Thymus (tissue), 11 donors: ENCODE results near the gene SLC39A6. TPM values are rescaled to one million over a fixed set of nuclear protein-coding genes. Genes with fewer than 3 reads are reported as not detected.
"Not testable (repeated sequence)": the region's sequence is repeated elsewhere in the genome, so short reads cannot be mapped to it uniquely, and the experiment has no call there.

Source experiments
- DNase-seq, 9 donors: peaks; one replicate each; pipeline ENCODE4 v3.0.0-alpha.2; 2013; ENCODE audit warnings: low spot score in 9 of 9, low read depth in 6 of 9, missing footprints in 1 of 9
- H3K27ac ChIP-seq, 2 donors: one replicate each; pipeline ENCODE4 v1.5.1; 2013; ENCODE audit warnings: control low read depth in 1 of 2, low read depth in 1 of 2, low read length in 1 of 2, mild to moderate bottlenecking in 1 of 2, moderate library complexity in 1 of 2
- H3K27me3 ChIP-seq, 2 donors: one replicate each; pipeline ENCODE4 v1.5.1; 2013; ENCODE audit warnings: low read length in 1 of 2; ENCODE audit not compliant: control insufficient read depth in 2 of 2, insufficient read depth in 1 of 2
- H3K36me3 ChIP-seq, 2 donors: one replicate each; pipeline ENCODE4 v1.5.1; 2013; ENCODE audit warnings: low read length in 1 of 2, mild to moderate bottlenecking in 1 of 2, moderate library complexity in 1 of 2; ENCODE audit not compliant: control insufficient read depth in 2 of 2, insufficient read depth in 2 of 2
- H3K4me1 ChIP-seq, 2 donors: one replicate each; pipeline ENCODE4 v1.5.1; 2013; ENCODE audit warnings: low read length in 2 of 2; ENCODE audit not compliant: control insufficient read depth in 2 of 2, insufficient read depth in 2 of 2
- H3K4me3 ChIP-seq, 2 donors: one replicate each; pipeline ENCODE4 v1.5.1; 2013; ENCODE audit warnings: low read length in 2 of 2, control low read depth in 1 of 2, mild to moderate bottlenecking in 1 of 2
- H3K9me3 ChIP-seq, 2 donors: one replicate each; pipeline ENCODE4 v1.5.1; 2013; ENCODE audit warnings: low read length in 1 of 2, mild to moderate bottlenecking in 1 of 2; ENCODE audit not compliant: control insufficient read depth in 2 of 2, insufficient read depth in 1 of 2
- WGBS: extraction: QIAGEN DNeasy Blood & Tissue Kit; methylation state at CpG from one replicate; pipeline ENCODE4 v1.1.7; 2013; 5-methylcytosine and 5-hydroxymethylcytosine counted together
- polyA plus RNA-seq: library from polyadenylated mRNA; stranded (reverse); fragments of 200-250 nt; gene quantifications from one replicate; pipeline ENCODE4 v1.2.3, GENCODE V29; 2013
- total RNA-seq: library from RNA; stranded (reverse); fragments of 120-200 nt; gene quantifications from one replicate; pipeline ENCODE4 v1.2.4, GENCODE V29; 2013
- donor health status: healthy.

The SLC39A6 gene
- total and polyA plus RNA-seq, 2 donors: 12.8 to 20.5 TPM

DNA sequence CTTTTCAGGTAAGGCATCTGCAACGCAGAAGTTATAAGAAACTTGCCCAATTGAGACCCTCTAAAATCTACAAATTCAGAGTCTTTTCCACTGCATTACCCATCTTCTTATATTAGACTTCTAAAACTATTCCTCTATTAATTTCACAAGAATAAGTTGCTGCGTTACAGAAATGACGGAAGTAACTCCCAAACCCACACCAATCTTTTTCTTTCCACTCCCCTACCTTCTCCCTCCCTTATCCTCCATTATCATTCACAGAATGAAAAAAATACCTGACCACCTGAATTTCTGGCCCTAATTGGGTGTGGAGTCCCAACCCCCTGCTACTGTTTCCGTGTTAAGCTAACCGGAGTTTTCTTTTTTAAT is 62.5 kb downstream of the SLC39A6 start:
- Histone ChIP-seq H3K9me3 (peaks cover 0 to 3% of the 10 kb centered on the region in 2 donors), H3K27me3 (no peaks in the 10 kb centered on the region), H3K36me3 (peaks cover 0 to 6% of the 10 kb centered on the region in 2 donors), H3K4me1 (no peaks in the 10 kb centered on the region), H3K27ac (peak overlapping the region; percentile 88 to 91), H3K4me3 (peak overlapping the region; percentile 78 to 92)
- 0% methylated on average over 5 of the region's 5 CpGs for WGBS
- DNase-seq: peak in 2 of 9 donors; percentile 2 to 13

DNA sequence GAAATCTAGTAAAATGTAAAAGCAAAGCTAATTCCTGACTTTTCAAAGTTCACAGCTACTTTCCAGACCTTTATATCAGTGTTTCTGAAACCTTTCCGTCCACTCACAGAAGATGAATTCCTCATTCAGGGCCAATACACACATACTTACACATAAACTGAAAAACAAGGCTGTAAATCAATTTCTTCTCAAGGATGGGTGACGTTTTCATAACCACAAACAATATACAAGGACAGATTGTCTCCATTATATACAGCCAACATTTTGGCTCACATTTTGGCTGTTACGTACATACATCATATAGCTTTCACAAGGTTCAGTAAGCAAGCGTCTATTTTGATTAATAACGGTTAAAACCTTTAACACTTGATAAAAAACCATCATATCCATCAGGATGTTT is 63.1 kb downstream of the SLC39A6 start:
- no peak for DNase-seq
- H3K4me1 ChIP-seq: no peaks in the 10 kb centered on the region
- WGBS: 54% methylated on average over 5 of the region's 5 CpGs
- peak overlapping the region; percentile 78 to 92 for H3K4me3 ChIP-seq
- H3K27ac ChIP-seq: no peak overlapping the region
- peaks cover 0 to 6% of the 10 kb centered on the region in 2 donors for H3K36me3 ChIP-seq
- no peaks in the 10 kb centered on the region for H3K27me3 ChIP-seq
- peaks cover 0 to 3% of the 10 kb centered on the region in 2 donors for H3K9me3 ChIP-seq

DNA sequence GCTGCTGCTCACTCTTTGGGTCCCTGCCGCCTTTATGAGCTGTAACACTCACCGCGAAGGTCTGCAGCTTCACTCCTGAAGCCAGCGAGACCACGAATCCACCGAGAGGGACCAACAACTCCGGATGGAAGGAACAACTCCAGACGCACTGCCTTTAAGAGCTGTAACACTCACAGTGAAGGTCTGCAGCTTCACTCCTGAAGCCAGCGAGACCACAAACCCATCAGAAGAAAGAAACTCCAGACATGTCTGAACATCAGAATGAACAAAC is 64.4 kb downstream of the SLC39A6 start:
- H3K27me3 ChIP-seq, H3K9me3 ChIP-seq, H3K4me1 ChIP-seq, H3K27ac ChIP-seq, H3K36me3 ChIP-seq, H3K4me3 ChIP-seq, DNase-seq: not testable (repeated sequence)
- 99% methylated on average over 9 of the region's 9 CpGs for WGBS

DNA sequence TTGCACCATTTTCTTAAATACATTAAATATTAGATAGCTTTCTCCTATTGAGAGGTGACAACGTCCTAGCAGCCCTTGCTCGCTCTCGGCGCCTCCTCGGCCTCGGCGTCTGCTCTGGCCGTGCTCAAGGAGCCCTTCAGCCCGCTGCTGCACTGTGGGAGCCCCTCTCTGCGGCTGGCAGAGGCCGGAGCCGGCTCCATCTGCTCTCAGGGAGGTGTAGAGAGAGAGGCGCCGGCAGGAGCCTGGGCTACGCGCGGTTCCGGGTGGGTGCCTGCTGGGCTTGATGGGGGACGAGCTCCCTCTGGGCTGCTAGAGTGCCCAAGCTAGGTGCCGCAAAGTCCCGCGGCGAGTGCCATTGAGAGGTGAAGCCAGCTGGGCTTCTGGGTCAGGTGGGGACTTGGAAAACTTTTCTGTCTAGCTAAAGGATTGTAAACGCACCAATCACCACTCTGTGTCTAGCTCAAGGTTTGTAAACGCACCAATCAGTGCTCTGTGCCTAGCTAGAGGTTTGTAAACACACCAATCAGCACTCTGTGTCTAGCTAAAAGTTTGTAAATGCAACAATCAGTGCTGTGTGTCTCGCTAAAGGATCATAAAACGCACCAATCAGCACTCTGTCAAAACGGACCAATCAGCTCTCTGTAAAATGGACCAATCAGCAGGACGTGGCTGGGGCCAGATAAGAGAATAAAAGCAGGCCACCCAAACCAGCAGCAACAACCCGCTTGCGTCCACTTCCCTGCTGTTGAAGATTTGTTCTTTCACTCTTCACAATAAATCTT is 64.9 kb downstream of the SLC39A6 start:
- no peaks in the 10 kb centered on the region for H3K4me1 ChIP-seq
- H3K9me3 ChIP-seq: peaks cover 0 to 3% of the 10 kb centered on the region in 2 donors
- no peak for DNase-seq
- WGBS: 98% methylated on average over 31 of the region's 31 CpGs
- H3K27me3 ChIP-seq: no peaks in the 10 kb centered on the region
- no peak overlapping the region for H3K27ac ChIP-seq
- no peak overlapping the region for H3K4me3 ChIP-seq
- H3K36me3 ChIP-seq: peaks cover 0 to 6% of the 10 kb centered on the region in 2 donors

DNA sequence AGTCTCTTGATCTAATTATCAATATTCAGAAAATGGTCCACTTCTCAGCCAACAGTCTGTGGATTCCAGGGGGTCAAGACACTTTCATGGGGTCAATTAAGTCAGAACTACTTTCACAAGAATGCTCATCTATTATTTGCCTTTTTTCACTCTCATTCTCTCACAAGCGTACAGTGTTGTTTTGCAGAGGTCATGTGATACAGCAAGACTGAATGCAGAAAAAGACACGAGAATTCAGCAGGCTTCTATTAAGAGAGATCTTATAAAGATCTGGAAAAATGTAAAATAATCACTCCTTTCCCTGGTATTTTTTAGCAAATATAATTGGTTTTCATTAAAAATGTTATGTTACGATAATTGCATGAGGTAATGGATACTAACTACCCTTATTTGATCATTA is 70.5 kb downstream of the SLC39A6 start:
- WGBS: 97% methylated on average over 3 of the region's 3 CpGs
- no peaks in the 10 kb centered on the region for H3K4me1 ChIP-seq
- no peak overlapping the region for H3K4me3 ChIP-seq
- H3K27me3 ChIP-seq: no peaks in the 10 kb centered on the region
- H3K9me3 ChIP-seq: no peaks in the 10 kb centered on the region
- peaks cover 0 to 4% of the 10 kb centered on the region in 2 donors for H3K36me3 ChIP-seq
- no peak overlapping the region for H3K27ac ChIP-seq
- no peak for DNase-seq

Other genes with a start within 250 kb of the SLC39A6 start
- 34.1 TPM for gene RPRD1A, start 61.8 kb downstream of the SLC39A6 start, total RNA-seq
- gene RPRD1A, start 61.8 kb downstream of the SLC39A6 start, polyA plus RNA-seq: 26.6 TPM
- 62.5 TPM for gene ELP2, start 559 bp upstream of the SLC39A6 start, total RNA-seq
- gene ELP2, start 559 bp upstream of the SLC39A6 start, polyA plus RNA-seq: 108 TPM
- 0.19 TPM for gene MOCOS, start 58.2 kb upstream of the SLC39A6 start, total RNA-seq
- 2.5 TPM for gene MOCOS, start 58.2 kb upstream of the SLC39A6 start, polyA plus RNA-seq
- gene FHOD3, start 168.4 kb upstream of the SLC39A6 start, total RNA-seq: 0.90 TPM
- gene FHOD3, start 168.4 kb upstream of the SLC39A6 start, polyA plus RNA-seq: 4.1 TPM